ENCODE data around the gene PSAPL1.

DNA sequence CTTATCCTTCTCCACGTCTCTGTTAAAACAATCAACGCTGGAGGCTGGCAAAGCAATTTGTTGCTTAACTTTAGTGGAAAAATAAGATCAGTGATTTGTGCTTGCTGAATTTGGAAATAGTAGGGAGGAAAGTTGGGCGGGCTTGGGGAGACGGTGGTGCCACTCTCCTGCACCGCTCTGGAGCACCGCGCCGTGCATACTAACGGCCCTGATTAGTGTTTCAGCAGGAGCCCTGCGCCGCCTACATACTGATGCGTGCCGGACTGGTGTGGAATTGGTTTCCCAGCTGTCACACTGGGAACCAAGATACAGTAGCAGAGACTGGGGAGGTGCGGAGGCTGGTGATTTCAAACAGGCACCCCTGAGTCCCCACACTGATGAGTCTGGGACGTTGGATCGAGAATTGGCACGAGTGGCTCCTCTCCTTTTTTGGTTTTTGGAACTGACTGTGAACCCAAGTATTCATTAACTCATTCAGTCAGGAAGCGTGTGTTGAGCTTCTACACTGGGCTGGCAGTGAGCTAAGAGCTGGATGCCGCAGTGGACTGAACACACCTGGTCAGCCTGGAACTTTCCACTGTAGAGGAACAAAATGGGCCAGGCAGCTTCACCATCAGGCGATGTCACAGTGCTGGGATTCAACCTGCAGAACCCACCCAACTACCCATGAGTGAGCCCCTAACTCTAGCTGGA is 29.0 kb upstream of the PSAPL1 start:
- TF ChIP-seq, protein P1, sequence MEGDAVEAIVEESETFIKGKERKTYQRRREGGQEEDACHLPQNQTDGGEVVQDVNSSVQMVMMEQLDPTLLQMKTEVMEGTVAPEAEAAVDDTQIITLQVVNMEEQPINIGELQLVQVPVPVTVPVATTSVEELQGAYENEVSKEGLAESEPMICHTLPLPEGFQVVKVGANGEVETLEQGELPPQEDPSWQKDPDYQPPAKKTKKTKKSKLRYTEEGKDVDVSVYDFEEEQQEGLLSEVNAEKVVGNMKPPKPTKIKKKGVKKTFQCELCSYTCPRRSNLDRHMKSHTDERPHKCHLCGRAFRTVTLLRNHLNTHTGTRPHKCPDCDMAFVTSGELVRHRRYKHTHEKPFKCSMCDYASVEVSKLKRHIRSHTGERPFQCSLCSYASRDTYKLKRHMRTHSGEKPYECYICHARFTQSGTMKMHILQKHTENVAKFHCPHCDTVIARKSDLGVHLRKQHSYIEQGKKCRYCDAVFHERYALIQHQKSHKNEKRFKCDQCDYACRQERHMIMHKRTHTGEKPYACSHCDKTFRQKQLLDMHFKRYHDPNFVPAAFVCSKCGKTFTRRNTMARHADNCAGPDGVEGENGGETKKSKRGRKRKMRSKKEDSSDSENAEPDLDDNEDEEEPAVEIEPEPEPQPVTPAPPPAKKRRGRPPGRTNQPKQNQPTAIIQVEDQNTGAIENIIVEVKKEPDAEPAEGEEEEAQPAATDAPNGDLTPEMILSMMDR (IDR thresholded peaks at IDR 0.05) = no peak
- no peak for TF ChIP-seq POLR2A (IDR thresholded peaks at IDR 0.05)
